Lung (tissue), 12 donors: ENCODE measurements around the gene BSDC1. TPM values are rescaled to one million over a fixed set of nuclear protein-coding genes. Genes with fewer than 3 reads are reported as not detected.

Source experiments
- ATAC-seq: fragments of 200-7000 bp; cut with Tn5 transposase; one replicate; pipeline ENCODE4 v1.9.1; 2020; ENCODE audit warnings: moderate number of reproducible peaks; ENCODE audit not compliant: insufficient read depth, low FRiP score
- DNase-seq, 3 donors: peaks; one replicate each; pipeline ENCODE4 v3.0.0-alpha.2; 2013 to 2017
- H3K27ac ChIP-seq, 2 donors: one replicate each; pipeline ENCODE4 v1.5.1; 2013; ENCODE audit warnings: mild to moderate bottlenecking in 2 of 2, moderate library complexity in 2 of 2, control low read depth in 1 of 2, inconsistent platforms in 1 of 2, low read depth in 1 of 2, low read length in 1 of 2
- H3K27me3 ChIP-seq, 3 donors: one replicate each; pipeline ENCODE4 v1.5.1; 2013; ENCODE audit warnings: low read length in 2 of 3; ENCODE audit not compliant: control insufficient read depth in 3 of 3, insufficient read depth in 3 of 3
- H3K36me3 ChIP-seq, 4 donors: one replicate each; pipeline ENCODE4 v1.5.1; 2013; ENCODE audit warnings: low read length in 4 of 4, mild to moderate bottlenecking in 1 of 4, moderate library complexity in 1 of 4; ENCODE audit not compliant: control insufficient read depth in 4 of 4, insufficient read depth in 4 of 4
- H3K4me1 ChIP-seq, 5 donors: one replicate each; pipeline ENCODE4 v1.5.1; 2013; ENCODE audit warnings: low read length in 5 of 5, mild to moderate bottlenecking in 2 of 5, moderate library complexity in 1 of 5; ENCODE audit not compliant: control insufficient read depth in 5 of 5, insufficient read depth in 5 of 5
- H3K4me3 ChIP-seq: one replicate; pipeline ENCODE4 v1.5.1; 2013; ENCODE audit warnings: mild to moderate bottlenecking, control low read depth, moderate library complexity
- H3K9ac ChIP-seq, 2 donors: one replicate each; pipeline ENCODE4 v1.5.1; 2013; ENCODE audit warnings: low read length in 2 of 2, control low read depth in 1 of 2; ENCODE audit not compliant: insufficient read depth in 1 of 2
- H3K9me3 ChIP-seq, 4 donors: one replicate each; pipeline ENCODE4 v1.5.1; 2013; ENCODE audit warnings: low read length in 3 of 4, mild to moderate bottlenecking in 1 of 4, moderate library complexity in 1 of 4; ENCODE audit not compliant: control insufficient read depth in 4 of 4, insufficient read depth in 3 of 4
- WGBS, 2 donors: extraction: QIAGEN DNeasy Blood & Tissue Kit; methylation state at CpG; one replicate each; pipeline ENCODE4 v1.1.7; 2013; 5-methylcytosine and 5-hydroxymethylcytosine counted together
- polyA plus RNA-seq, 2 donors: library from polyadenylated mRNA; stranded (reverse); fragments of 200-250 nt; gene quantifications; one replicate each; pipeline ENCODE4 v1.2.1, GENCODE V29; 2013
- total RNA-seq, 2 donors: library from RNA; depleted of rRNA in 1 of 2; stranded (reverse); fragments of >200 nt in 1 of 2; gene quantifications; one replicate each; pipeline ENCODE4 v1.2.1, GENCODE V29; 2014 to 2021
- TF ChIP-seq, protein P1 (sequence below): IDR thresholded peaks from 2 replicates; pipeline ENCODE4 v1.5.1; 2012; ENCODE audit warnings: mild to moderate bottlenecking; ENCODE audit errors: control extremely low read depth, extremely low read depth
- donor health status: control.
- donor health status: control.
- donor health status: Bipolar disorder and iron deficiency.
- donor health status: healthy.
- donor health status: DM: yes; HTN: yes; CAD: no.

The BSDC1 gene
- total and polyA plus RNA-seq, 4 donors, result 32.8 to 80.5 (median 48.3) TPM

DNA sequence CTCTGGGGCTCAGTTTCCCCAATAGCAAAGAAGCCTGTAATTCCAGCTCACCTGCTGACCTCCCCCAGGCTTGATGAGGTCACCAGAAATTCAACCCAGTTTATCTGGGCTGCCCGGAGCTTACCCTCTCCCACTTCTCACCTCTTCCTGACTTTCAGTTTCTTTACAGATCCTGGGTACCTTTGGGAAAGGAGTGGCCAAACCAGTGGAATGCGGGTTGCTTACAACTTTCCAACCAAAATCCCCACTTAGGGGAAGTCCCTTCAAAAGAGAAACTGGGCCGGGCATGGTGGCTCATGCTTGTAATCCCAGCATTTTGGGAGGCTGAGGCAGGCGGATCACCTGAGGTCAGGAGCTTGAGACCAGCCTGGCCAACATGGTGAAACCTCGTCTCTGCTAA, 52.3 kb downstream of the BSDC1 start:
- WGBS, 2 donors, result 55 to 72% methylated on average over 5 of the region's 5 CpGs
- DNase-seq (no peak), ATAC-seq (no peak)
- TF ChIP-seq, protein P1, sequence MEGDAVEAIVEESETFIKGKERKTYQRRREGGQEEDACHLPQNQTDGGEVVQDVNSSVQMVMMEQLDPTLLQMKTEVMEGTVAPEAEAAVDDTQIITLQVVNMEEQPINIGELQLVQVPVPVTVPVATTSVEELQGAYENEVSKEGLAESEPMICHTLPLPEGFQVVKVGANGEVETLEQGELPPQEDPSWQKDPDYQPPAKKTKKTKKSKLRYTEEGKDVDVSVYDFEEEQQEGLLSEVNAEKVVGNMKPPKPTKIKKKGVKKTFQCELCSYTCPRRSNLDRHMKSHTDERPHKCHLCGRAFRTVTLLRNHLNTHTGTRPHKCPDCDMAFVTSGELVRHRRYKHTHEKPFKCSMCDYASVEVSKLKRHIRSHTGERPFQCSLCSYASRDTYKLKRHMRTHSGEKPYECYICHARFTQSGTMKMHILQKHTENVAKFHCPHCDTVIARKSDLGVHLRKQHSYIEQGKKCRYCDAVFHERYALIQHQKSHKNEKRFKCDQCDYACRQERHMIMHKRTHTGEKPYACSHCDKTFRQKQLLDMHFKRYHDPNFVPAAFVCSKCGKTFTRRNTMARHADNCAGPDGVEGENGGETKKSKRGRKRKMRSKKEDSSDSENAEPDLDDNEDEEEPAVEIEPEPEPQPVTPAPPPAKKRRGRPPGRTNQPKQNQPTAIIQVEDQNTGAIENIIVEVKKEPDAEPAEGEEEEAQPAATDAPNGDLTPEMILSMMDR, result no peak
- Histone ChIP-seq H3K4me3 (no peak overlapping the region), H3K27ac (no peak overlapping the region), H3K27me3 (no peaks in the 10 kb centered on the region), H3K4me1 (peaks cover 0 to 22% (median 10%) of the 10 kb centered on the region in 5 donors), H3K36me3 (no peaks in the 10 kb centered on the region), H3K9me3 (no peaks in the 10 kb centered on the region), H3K9ac (no peak overlapping the region)

DNA sequence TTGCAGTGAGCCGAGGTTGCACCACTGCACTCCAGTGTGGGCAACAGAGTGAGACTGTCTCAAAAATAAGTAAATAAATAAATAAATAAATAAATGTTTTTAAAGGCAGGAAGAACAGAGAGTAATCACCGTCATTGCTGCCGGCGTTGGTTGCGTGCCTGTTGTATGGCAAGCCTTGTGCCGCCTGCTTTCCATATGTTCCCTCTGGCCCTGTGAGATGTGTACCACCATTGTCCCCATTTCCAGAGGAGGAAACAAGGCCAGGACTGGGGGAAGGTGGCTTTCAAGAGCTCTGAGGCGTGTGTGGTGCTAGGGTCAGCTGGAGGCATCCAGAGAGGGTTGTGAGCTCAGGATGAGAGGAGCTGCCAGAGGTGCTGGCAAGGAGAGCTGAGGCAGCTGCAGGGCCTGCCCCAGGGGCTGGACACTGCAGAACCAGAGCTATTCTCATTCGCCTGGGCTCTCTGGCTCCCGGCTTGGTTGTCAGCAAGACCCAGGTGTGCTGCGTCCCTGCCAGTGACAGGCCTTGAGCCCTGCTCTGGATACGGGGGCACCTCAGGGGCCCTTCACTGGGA, 53.0 kb downstream of the BSDC1 start:
- no peak overlapping the region for H3K27ac ChIP-seq
- H3K9me3 ChIP-seq, result no peaks in the 10 kb centered on the region
- TF ChIP-seq, protein P1, result no peak
- ATAC-seq (no peak), DNase-seq (no peak)
- whole genome bisulfite sequencing, 2 donors, result 93% methylated on average over 11 of the region's 11 CpGs
- peaks cover 0 to 28% (median 16%) of the 10 kb centered on the region in 5 donors for H3K4me1 ChIP-seq
- H3K4me3 ChIP-seq, result no peak overlapping the region
- no peaks in the 10 kb centered on the region for H3K36me3 ChIP-seq
- no peaks in the 10 kb centered on the region for H3K27me3 ChIP-seq
- no peak overlapping the region for H3K9ac ChIP-seq

DNA sequence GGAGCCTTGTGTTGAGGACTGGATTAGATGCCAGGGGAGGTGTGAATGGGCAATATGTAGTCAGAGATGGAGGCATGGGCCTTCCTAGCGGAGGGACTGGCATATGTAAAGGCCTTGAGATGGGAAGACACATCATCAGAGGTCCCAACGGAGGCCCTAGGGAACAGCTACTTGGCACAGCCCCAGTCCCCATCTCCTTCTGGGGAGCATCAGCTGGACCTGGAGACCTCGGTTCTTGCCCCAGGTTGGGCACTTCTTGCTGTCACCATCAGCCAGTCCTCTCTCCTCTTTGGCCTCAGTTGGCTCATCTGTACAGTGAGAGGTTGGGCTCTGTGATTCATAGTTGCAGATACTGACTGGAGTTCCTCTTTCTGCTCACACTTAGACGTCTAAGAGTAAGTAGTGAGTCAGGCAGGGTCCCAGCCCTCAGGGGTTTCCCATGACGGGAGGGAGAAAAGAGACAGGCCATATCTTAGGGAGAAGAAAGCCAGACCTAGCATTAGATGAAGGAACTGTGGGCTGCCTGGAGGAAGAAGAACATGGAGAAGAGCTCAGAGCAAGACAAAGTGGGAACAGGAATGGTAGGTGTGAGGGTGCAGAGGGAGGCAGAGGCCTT, 54.8 kb downstream of the BSDC1 start:
- Histone ChIP-seq H3K4me1 (peaks cover 0 to 22% (median 13%) of the 10 kb centered on the region in 5 donors), H3K27ac (no peak overlapping the region), H3K4me3 (no peak overlapping the region), H3K36me3 (peaks cover 0 to 5% (median 0%) of the 10 kb centered on the region in 4 donors), H3K27me3 (no peaks in the 10 kb centered on the region), H3K9me3 (no peaks in the 10 kb centered on the region), H3K9ac (no peak overlapping the region)
- no peak for DNase-seq
- 66 to 76% methylated on average over 5 of the region's 5 CpGs for WGBS, 2 donors
- ATAC-seq, result no peak
- TF ChIP-seq, protein P1, result no peak
